ENCODE measurements around the gene JARID2.

The JARID2 gene

GRCh38 chr6:15392182-15392581 is 146.3 kb downstream of the JARID2 start:
- no peak for DNase-seq (ENCODE audit: low read depth in 2 of 3, low spot score in 2 of 3)

DNA sequence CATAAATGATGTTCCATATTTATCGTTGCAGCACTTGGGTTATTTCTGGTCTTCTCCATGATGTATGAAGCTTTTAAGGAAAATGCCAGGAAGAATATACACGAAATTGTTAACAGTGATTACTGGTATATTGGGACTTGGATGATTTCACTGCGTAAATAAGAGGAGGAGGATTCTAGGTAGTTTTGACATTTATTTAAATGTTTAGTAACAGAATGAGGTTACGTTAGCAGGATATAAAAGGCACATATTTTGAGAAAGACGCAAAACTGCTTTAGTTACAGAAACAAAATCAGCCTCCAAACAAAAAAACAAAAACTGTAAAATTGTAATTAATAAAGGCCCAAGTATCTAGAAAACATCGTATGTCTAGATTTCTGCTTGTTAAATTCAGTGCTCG is 147.7 kb downstream of the JARID2 start:
- DNase-seq (ENCODE audit: low read depth in 2 of 3, low spot score in 2 of 3): no peak

GRCh38 chr6:15395087-15395486 is 149.2 kb downstream of the JARID2 start:
- no peak for DNase-seq (ENCODE audit: low read depth in 2 of 3, low spot score in 2 of 3)

DNA sequence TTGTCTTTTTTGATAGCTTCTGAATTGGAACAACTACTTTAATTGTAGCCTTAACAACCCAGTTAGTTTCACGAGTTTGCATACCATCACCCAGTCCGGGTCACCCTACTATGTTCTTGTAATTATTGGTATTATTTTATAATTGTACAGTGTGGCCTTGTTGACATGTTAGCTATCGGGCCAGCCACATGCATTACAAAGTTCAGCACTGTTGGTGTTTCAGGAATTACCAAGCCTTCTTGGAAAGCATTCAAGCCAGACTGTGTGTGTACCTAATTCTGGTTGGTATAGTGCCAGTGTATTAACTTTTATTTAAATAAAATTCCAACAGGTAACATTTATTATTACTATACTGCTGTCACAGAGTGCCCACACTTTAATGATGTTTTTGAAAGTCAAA is 150.9 kb downstream of the JARID2 start:
- DNase-seq (ENCODE audit: low read depth in 2 of 3, low spot score in 2 of 3): no peak

- DNase-seq (ENCODE audit: low read depth in 2 of 3, low spot score in 2 of 3): no peak
Observed at GRCh38 chr6:15398633-15399275, 152.9 kb downstream of the JARID2 start.

DNA sequence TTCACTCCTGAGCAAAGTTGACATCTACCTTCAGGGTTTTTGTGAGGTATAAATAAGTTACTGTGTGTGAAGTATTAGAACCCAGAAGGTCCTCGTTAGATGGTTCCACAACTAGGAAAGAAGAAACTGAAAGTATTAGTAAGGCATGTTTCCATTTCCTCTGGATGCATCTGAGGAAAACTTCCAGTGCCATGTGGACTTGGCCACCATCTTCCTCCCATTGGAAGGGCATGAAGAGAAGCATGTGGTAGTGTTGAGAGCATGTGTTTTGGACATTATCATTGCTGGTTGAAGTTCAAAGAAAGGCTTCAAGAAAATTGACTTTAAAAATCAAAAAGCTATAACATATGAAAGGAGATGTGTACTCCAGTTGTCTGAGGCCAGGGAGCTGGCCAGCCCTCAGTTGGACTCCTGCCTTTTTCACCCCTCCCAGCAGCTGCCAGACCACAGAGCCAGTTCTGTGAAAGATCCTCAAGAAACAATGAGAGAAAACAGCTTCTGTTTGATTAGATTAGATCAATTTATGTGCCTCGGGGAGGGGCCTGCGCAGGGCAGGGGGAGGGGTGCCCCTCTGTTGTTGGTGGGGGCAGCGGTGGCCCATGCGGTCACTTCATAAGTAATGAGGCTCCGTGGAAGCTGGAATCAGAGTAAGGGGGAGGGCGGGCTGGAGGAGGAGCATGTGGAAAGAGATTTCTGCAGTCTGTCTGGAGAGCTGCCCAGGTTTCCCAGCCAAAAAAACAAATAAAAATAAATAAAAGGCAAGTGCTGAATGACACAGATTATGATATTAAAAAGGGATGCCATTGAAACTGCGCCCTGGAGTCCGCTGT is 154.0 kb downstream of the JARID2 start:
- no peak for DNase-seq (ENCODE audit: low read depth in 2 of 3, low spot score in 2 of 3)

- DNase-seq (ENCODE audit: low read depth in 2 of 3, low spot score in 2 of 3): no peak
Observed at GRCh38 chr6:15400572-15401004, 154.7 kb downstream of the JARID2 start.

GRCh38 chr6:15401120-15401519 is 155.3 kb downstream of the JARID2 start:
- no peak for DNase-seq (ENCODE audit: low read depth in 2 of 3, low spot score in 2 of 3)

- DNase-seq (ENCODE audit: low read depth in 2 of 3, low spot score in 2 of 3): no peak
Observed at GRCh38 chr6:15401769-15402250, 155.9 kb downstream of the JARID2 start.

DNA sequence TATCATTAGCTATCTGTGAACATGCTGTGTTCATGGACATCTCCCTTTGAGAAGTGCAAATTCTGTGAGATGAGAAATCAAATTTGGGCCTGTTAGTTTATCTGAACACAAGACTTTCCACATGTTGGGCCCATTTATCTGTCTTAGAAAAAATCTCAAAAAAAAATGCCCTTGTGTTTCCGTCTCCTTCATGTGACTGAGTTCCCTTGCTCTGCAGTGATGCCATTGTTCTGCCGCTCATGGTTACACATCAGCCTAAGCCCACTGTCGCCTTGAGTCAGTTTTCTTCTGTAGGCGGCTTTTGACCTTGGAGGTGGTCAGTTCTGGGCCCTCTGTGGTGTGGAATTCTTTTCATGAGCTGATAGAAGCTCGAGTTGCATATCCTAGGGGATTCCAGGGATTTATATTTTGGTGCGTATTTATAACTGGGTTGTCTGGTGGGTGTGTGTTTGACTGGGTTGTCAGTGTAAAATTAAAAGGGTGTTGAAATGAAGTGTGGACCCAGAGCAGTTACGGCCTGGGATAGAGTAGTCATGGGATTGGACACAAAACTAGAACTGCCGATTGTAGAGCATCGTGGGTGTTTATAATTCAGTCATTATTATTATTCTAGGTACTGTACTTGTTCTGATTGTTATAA is 156.7 kb downstream of the JARID2 start:
- DNase-seq (ENCODE audit: low read depth in 2 of 3, low spot score in 2 of 3): no peak

GRCh38 chr6:15403094-15403755 is 157.4 kb downstream of the JARID2 start:
- no peak for DNase-seq (ENCODE audit: low read depth in 2 of 3, low spot score in 2 of 3)

DNA sequence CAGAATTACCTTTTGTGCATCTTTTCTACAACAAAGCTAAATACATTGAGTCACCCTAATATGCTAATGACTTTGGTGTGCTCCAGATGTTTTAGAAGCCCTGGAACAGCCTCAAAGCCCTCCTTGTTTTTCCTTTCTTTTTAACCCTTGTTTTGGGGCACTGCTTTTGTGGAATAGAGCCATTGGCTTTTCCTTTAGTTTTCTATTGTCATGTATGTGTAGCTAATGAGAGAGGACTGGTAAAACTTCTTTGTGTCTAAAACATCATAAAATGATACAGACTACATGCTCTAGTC is 158.8 kb downstream of the JARID2 start:
- no peak for DNase-seq (ENCODE audit: low read depth in 2 of 3, low spot score in 2 of 3)

DNA sequence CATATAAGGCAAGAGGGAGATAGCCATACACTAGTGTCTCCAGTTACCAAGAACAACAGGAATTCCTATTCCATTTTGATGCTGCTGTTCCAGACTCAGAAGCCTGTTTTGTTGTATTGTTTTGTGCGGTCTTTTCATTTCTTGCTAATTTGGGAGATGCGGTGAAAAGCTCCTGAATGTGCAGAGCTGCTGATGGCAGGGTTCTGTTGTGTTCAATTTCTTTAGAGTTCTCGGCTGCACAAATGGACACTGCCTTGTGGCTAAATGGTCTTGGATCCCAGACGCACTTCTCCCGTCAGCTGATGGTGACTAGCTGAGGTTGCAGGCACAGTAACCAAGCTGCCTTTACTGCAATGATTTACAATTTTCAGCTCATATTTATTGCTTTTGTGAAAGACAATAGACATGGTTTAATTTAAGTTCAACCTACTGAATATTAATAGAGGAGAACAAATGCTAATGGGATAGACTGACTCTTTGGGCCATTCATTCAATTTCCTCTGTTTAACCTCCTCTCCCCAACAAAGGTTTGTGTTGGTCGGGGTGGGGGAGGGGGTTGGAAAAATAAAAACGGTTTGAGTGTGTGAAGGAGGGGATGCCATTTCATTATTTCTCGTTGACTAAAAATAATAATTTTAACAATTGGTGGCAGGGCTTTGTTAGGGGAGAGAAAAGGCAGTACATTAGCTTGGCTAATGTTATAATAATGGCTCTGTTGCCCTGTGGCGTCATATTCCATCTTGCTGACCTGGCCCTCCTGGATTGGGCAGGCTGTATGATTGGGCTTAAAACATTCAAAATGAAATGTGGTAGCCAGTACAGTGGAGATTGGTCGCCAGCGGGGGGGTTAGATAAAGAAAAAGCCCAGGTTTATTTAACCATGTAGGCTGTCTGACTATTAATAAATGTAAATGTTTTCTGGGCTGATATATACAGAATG is 159.5 kb downstream of the JARID2 start:
- DNase-seq (ENCODE audit: low read depth in 2 of 3, low spot score in 2 of 3): no peak

GRCh38 chr6:15406452-15406851 is 160.6 kb downstream of the JARID2 start:
- no peak for DNase-seq (ENCODE audit: low read depth in 2 of 3, low spot score in 2 of 3)

DNA sequence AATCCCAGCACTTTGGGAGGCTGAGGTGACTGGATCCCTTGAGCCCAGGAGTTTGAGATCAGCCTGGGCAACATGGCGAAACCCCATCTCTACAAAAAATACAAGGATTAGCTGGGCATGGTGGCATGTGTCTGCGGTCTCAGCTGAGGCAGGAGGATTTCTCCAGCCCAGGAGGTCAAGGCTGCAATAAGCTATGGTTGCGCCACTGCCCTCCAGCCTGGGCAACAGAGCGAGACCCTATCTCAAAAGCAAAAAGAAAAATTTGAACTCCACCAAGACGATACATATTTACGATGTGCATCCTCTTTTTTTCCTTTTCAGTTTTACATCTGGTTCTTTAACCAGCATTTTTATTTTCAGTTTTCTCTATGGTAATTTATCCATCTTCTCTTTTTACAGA is 162.1 kb downstream of the JARID2 start:
- DNase-seq (ENCODE audit: low read depth in 2 of 3, low spot score in 2 of 3): no peak

DNA sequence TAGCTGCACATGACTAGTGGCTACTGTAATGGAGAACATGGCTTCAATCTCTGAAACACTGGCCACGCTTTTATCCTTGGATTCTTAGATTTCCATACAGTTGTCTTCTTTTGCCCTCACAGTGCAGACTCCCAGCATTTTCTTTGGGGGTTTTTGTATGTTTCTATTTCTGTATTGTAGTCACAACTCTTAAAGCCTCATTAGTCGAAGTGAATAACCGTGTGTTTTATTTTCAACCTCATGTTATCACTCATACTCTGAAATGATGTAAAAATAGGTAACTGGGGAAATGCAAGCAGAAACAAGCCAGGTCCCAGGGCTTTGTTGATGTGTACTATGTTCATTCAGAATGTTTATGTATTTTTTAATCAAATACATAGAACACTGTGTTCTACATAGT is 162.9 kb downstream of the JARID2 start:
- DNase-seq (ENCODE audit: low read depth in 2 of 3, low spot score in 2 of 3): no peak

DNA sequence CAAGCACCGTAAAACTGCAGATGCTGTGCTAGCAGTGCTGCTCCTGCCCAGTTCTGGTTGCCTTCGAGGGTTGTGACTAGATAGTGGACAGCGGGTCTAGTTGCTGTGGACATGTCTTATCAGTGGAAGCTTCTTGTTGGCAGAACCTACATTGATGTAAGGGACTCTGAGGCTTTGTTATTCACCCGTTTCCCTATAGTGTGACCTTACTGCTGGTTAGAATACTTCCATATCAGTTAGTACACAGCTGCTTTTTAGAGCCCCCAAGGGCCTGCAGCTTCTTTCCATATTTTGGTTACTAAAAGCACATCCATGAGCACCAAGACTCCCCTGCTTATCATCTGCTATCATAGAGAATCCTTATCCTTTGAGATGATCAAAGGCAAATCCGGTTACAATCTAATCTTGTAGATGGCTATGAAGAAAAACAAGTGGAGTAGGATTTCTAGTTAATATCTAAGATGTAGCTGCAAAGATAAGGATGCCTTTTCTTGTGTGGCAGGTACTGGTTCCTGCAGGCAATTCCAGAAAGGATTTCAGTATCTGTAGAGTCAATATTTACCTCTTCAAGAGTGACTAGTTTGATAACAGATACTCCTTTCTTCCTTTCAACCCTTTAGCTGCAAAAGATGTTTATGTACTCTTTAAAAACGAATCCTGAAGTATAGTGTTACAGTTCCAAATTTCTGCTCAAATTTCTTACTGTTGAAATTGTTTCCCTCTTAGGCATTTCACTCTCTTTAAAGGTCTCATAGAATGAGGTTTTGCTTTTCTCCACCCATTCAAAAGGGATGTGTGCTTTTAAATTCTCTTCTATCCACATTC is 163.6 kb downstream of the JARID2 start:
- DNase-seq (ENCODE audit: low read depth in 2 of 3, low spot score in 2 of 3): no peak

GRCh38 chr6:15410126-15410391 is 164.2 kb downstream of the JARID2 start:
- DNase-seq (ENCODE audit: low read depth in 2 of 3, low spot score in 2 of 3): no peak

DNA sequence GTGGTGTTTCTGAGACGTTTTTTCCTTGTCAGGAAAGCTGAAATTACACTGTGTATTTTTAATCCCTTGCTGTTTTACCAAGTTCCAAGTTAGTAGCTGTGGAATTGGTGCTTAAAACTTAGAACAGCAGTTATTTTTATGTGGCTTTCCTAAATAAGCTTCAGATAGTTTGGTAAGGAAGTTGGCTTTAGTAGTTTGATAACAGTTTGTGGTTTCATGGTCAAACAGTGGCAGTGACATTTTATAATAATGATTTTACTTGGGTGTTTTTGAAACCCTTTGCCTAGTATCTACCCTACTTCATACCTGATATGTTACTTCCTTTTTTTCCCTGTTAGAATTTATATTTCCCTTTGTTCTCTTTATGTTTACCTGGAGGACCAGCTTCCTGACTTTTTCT is 164.9 kb downstream of the JARID2 start:
- no peak for DNase-seq (ENCODE audit: low read depth in 2 of 3, low spot score in 2 of 3)

- DNase-seq (ENCODE audit: low read depth in 2 of 3, low spot score in 2 of 3): no peak
Observed at GRCh38 chr6:15411766-15412165, 165.9 kb downstream of the JARID2 start.
